ENCODE data around the gene VIT.

DNA sequence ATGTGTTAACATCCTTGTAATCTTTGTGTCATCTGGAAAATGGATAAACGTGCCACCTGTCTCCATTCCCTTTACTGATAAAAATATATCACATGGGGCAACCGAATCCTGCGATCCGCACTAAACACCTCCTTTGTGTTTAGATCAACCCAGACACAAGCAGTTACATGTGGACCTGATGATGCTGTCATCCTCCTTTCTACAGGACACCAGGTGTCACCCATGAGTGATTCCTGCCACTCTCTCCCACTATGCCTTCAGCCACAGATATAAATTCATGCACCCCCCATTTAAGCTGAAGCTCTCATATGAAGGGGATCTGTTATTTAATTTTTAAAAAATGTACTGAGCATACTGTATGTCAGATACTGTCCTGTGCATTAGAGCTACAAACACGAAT is 81.3 kb downstream of the VIT start:
- TF ChIP-seq POLR2AphosphoS5 (IDR thresholded peaks at IDR 0.05; ENCODE audit: low read depth) (no peak), SPI1 (IDR thresholded peaks at IDR 0.05; ENCODE audit: borderline replicate concordance, low read depth) (no peak), GABPA (IDR thresholded peaks at IDR 0.05; ENCODE audit: low read depth) (no peak)
- TF ChIP-seq, protein P1, sequence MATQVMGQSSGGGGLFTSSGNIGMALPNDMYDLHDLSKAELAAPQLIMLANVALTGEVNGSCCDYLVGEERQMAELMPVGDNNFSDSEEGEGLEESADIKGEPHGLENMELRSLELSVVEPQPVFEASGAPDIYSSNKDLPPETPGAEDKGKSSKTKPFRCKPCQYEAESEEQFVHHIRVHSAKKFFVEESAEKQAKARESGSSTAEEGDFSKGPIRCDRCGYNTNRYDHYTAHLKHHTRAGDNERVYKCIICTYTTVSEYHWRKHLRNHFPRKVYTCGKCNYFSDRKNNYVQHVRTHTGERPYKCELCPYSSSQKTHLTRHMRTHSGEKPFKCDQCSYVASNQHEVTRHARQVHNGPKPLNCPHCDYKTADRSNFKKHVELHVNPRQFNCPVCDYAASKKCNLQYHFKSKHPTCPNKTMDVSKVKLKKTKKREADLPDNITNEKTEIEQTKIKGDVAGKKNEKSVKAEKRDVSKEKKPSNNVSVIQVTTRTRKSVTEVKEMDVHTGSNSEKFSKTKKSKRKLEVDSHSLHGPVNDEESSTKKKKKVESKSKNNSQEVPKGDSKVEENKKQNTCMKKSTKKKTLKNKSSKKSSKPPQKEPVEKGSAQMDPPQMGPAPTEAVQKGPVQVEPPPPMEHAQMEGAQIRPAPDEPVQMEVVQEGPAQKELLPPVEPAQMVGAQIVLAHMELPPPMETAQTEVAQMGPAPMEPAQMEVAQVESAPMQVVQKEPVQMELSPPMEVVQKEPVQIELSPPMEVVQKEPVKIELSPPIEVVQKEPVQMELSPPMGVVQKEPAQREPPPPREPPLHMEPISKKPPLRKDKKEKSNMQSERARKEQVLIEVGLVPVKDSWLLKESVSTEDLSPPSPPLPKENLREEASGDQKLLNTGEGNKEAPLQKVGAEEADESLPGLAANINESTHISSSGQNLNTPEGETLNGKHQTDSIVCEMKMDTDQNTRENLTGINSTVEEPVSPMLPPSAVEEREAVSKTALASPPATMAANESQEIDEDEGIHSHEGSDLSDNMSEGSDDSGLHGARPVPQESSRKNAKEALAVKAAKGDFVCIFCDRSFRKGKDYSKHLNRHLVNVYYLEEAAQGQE (IDR thresholded peaks at IDR 0.05; ENCODE audit: insufficient replicate concordance, low read depth): no peak
- TF ChIP-seq, protein P2, sequence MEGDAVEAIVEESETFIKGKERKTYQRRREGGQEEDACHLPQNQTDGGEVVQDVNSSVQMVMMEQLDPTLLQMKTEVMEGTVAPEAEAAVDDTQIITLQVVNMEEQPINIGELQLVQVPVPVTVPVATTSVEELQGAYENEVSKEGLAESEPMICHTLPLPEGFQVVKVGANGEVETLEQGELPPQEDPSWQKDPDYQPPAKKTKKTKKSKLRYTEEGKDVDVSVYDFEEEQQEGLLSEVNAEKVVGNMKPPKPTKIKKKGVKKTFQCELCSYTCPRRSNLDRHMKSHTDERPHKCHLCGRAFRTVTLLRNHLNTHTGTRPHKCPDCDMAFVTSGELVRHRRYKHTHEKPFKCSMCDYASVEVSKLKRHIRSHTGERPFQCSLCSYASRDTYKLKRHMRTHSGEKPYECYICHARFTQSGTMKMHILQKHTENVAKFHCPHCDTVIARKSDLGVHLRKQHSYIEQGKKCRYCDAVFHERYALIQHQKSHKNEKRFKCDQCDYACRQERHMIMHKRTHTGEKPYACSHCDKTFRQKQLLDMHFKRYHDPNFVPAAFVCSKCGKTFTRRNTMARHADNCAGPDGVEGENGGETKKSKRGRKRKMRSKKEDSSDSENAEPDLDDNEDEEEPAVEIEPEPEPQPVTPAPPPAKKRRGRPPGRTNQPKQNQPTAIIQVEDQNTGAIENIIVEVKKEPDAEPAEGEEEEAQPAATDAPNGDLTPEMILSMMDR (IDR thresholded peaks at IDR 0.05; ENCODE audit: insufficient read depth, low read length): no peak

Measured in HL-60 (cell line).